ENCODE results near the gene MC3R.

Gene MC3R

GRCh38 chr20:56299362-56299761, 50.8 kb downstream of the MC3R start:
- TF ChIP-seq, protein P1, sequence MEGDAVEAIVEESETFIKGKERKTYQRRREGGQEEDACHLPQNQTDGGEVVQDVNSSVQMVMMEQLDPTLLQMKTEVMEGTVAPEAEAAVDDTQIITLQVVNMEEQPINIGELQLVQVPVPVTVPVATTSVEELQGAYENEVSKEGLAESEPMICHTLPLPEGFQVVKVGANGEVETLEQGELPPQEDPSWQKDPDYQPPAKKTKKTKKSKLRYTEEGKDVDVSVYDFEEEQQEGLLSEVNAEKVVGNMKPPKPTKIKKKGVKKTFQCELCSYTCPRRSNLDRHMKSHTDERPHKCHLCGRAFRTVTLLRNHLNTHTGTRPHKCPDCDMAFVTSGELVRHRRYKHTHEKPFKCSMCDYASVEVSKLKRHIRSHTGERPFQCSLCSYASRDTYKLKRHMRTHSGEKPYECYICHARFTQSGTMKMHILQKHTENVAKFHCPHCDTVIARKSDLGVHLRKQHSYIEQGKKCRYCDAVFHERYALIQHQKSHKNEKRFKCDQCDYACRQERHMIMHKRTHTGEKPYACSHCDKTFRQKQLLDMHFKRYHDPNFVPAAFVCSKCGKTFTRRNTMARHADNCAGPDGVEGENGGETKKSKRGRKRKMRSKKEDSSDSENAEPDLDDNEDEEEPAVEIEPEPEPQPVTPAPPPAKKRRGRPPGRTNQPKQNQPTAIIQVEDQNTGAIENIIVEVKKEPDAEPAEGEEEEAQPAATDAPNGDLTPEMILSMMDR (IDR thresholded peaks at IDR 0.05; ENCODE audit: control extremely low read depth, extremely low read depth, low read depth, missing control alignments): no peak
- ChIA-PET CTCF (no interaction called here), POLR2A (no interaction called here)
- DNase-seq (ENCODE audit: extremely low spot score): no peak
